NCI-H524 treated with DMSO at 0.1 percent for 48 hours (cell line): Measurements from ENCODE around the gene LRP10.
A peak's percentile ranks its signal among the peaks of the same experiment; 100 is the strongest.
"Not testable (repeated sequence)": the region's sequence is repeated elsewhere in the genome, so short reads cannot be mapped to it uniquely, and the experiment has no call there.

ENCODE experiments used
- DNase-seq: peaks from one replicate; lab custom pipeline; 2025; lab: John Stamatoyannopoulos, UW

The LRP10 gene, protein sequence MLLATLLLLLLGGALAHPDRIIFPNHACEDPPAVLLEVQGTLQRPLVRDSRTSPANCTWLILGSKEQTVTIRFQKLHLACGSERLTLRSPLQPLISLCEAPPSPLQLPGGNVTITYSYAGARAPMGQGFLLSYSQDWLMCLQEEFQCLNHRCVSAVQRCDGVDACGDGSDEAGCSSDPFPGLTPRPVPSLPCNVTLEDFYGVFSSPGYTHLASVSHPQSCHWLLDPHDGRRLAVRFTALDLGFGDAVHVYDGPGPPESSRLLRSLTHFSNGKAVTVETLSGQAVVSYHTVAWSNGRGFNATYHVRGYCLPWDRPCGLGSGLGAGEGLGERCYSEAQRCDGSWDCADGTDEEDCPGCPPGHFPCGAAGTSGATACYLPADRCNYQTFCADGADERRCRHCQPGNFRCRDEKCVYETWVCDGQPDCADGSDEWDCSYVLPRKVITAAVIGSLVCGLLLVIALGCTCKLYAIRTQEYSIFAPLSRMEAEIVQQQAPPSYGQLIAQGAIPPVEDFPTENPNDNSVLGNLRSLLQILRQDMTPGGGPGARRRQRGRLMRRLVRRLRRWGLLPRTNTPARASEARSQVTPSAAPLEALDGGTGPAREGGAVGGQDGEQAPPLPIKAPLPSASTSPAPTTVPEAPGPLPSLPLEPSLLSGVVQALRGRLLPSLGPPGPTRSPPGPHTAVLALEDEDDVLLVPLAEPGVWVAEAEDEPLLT

DNA sequence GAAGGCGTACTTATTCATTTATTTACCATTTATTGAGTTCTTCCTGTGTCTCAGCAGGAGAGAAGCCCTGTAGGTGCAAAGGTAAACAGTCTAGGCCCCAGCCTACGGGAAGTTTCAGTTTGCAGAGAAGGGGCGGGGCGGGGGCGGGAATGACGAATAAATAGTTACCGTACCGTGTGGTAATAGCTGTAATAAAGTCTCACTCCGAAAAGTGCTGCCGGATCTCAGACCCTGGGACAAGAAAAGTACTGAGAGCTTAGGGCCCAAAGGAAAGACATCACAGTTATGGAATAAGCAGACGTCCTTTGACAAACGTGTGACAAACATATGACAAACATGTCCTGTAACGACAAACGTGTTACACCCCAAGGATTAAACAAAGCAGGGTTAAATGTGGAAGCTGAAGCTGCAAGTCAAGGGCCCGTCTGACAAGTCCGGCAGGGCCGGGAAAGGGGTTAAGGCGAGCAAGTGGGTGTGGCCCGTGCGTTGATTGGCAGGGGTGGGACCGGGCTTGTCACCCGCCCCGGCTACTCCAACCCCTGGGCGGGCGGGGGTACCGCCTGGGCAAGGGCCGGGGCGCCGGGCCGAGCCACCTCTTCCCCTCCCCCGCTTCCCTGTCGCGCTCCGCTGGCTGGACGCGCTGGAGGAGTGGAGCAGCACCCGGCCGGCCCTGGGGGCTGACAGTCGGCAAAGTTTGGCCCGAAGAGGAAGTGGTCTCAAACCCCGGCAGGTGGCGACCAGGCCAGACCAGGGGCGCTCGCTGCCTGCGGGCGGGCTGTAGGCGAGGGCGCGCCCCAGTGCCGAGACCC, at the start of gene LRP10:
Gene LRP10, plus strand, starts transcription at position 517 of the 809 bp plus-strand sequence. CDS start 564 bp downstream, outside the sequence.
- DNase-seq: peak; percentile 49

DNA sequence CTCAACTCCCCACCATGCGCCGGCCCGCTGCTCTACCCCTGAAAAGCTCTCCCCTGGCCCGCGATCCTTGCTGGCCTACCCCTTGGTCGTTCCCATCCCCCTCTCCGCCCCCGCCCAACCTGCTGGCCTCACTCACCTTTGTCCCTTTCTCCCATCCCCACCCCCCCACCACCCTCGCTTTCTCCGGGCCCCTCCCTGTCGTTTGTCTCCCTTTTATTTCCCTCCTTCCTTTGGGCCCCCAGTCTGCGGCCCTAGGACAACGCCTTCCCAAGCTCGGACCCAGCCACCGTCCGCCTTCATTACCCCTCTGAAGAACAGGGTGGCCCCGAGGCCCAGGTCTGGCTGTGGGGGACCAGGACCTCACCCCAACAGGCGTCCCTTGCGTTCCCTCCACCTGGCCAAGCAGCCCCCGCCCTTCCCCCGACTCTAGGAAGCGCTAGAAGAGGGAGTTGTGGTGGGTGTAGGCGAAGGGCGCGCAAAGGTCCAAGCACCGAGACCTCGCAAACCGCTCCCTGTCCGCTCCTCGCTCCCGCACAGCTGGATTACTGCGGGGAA, 49.4 kb upstream of the LRP10 start:
- no peak for DNase-seq

DNA sequence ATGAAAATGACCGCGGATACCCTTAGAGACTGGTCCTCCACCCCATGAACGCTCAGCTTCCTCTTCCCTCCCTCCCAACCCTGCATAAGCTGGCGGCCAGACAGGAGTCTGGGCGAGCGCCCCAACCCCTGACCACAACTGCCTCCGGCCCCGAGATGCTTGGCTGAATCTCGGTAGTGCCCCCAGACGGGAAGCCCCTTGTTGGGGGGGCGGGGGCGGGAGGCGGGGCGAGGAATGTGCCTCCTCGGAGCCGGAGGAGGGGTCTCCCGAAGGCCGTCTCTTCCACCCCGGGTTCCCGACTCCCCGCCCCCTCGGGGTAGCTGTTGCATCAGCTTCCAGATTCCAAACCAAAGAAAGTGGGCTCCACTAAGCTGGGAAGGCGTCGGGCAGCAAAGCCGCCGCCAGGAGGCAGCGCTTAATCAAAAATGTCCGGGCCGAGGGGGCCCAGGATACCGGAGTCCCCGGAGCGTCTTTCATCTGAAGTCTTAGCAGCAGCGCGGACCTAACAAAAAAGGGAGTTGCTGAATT, 48.9 kb upstream of the LRP10 start:
- DNase-seq: peak; percentile 70

DNA sequence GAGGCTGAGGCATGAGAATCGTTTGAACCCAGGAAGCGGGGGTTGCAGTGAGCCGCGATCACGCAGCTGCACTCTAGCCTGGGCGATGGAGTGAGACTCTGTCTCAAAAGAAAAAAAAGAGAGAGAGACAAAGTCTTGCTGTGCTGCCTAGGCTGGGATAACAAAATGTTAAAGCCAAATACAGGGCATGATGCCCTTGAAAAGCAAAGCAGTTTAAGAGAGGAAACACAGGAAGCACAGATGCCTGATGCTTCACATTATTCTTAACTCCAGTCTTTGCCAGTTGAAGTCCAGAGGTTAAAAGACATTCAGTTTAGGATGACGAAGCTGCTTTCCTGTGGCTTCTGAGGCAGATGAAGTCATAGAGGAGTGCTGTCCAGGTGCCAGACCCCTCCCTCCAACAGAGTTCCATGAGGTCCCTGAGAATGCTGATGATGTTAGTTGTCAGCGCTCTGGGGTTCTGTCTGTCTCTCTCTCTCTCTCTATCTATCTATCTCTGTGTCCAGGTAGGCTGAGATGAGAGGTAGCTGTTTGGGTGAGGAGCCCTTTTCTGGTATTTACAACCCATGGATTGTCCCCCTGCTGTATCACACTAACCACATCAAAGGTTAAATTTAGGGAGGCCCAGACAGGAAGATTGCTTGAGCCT, 46.7 kb upstream of the LRP10 start:
- no peak for DNase-seq

DNA sequence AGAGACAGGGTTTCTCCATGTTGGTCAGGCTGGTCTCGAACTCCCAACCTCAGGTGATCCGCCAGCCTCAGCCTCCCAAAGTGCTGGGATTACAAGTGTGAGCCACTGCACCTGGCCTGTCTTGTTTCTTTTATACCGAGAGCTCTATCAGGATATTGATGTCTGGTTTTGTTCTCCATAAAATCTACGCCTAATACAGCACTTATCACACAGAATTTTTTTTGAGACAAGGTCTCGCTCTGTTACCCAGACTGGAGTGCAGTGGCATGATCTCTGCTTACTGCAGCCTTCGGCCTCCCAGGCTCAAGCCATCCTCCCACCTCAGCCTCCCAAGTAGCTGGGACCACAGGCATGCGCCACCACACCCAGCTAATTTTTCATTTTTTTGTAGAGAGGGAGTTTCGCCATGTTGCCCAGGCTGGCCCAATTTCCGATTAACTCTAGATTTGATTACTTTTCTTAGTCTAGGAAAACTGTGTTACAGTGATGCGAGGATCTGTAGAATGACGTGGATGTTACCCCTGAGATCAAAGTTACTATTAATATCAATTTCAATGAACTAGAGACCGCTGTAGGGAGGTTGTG, 42.4 kb upstream of the LRP10 start:
- not testable (repeated sequence) for DNase-seq

DNA sequence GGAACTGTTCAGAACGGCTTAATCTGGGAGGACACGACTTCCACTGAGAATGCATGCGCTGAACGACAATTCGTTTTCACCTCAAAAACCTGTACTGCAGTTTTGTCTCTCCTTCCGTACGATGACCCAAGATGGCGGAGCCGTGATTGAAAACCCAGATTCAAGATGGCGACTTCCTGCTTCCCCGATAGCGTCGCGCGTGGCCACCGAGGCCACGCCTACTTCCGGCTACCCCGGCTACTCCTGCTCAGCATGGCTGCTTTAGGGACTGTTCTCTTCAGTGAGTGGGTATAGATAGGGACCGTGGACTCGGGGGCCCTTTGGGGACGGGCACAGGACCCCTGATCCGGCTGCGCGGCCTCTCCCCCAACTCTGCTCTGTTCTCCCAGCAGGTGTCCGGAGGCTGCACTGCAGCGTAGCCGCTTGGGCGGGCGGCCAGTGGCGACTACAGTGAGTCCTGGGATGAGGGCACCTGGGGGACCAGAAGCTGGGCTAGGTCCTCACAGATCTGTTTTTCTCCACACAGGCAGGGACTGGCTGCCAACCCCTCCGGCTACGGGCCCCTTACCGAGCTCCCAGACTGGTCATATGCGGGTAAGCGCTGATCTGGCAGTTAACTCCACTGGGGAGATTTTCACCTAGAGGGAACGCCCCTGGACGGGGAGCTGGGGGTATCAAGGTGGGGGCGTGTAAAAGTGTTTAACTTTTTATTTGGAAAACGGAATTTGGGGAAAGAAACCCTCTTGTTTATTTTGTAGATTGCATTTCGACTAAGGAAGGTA, 41.7 kb upstream of the LRP10 start, which contains the start of gene MRPL52:
Gene MRPL52, plus strand, starts transcription at position 227 of the 782 bp plus-strand sequence. Its CDS starts 26 bp downstream, at position 253.
- DNase-seq: peak; percentile 85

DNA sequence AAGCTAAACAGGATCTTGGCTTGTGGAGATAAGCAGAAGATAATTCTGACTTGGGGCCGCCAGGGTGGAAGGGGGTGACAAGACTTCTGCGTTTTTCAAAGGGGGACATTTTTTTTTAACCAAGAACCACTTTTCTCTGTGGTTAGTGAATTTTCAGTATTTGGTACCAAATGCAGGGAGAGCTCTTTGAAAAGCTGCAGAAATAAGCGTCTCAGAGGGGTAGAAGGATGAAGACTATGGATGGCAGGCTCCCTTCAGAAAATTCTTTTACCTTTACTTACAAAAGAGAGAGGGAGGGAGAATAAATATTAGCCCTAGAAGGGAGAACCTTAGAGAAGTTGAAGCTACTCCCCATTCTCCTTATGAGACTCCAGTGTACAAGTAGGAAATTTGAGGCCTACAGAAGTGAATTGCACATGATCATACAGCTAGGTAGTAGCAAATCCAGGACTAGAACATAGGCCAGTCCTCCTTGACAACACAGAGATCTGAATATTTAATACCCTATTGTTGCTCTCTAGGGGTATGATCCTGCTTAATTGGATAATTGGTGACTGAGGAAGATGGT, 41.0 kb upstream of the LRP10 start:
- DNase-seq: no peak

DNA sequence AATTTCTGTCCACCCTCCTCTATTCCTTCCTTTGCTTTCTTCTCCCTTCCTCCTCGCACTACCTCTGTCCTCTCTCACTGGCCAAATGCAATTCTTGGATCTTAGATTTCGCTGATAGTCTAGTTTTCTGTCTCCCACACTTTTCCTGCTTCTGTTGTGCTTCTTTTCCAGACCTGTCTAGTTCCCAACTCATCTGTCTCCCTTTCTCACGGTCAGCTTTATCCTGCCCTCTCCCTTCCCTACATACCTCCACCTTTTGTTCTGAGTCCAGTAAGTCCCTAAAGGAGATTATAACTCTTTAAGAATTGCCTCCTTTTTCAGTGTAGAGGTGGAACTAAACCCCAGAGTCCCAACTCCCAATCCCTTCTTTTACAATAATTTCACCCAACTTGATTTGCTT, 36.0 kb upstream of the LRP10 start:
- DNase-seq: no peak

DNA sequence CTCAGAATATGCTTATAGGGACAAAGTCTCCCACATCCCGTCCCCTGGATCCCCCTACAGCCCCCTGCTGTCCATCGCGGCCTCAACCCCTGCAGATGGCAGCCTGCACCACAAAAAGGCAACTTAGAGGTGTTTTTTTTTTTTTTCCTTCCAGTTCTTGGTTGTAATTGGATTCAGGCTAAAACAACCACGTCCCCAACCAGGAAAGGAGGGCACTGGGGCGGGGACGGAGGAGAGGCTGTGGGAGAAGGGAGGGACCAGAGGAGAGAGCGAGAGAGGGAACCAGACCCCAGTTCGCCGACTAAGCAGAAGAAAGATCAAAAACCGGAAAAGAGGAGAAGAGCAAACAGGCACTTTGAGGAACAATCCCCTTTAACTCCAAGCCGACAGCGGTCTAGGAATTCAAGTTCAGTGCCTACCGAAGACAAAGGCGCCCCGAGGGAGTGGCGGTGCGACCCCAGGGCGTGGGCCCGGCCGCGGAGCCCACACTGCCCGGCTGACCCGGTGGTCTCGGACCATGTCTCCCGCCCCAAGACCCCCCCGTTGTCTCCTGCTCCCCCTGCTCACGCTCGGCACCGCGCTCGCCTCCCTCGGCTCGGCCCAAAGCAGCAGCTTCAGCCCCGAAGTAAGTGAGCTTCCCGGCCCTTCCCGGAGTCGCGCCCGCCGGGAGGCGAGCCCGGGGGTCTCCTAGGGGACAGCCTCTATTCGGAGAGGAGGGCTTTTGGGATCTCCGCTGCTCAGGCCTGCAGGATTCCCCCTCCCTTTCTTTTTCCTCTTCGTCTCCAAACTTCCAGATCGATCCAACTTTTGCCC, 35.0 kb upstream of the LRP10 start, which contains the start of gene MMP14:
Gene MMP14, plus strand, starts transcription at position 285 of the 813 bp plus-strand sequence. Its CDS starts 233 bp downstream, at position 518.
- DNase-seq: no peak

DNA sequence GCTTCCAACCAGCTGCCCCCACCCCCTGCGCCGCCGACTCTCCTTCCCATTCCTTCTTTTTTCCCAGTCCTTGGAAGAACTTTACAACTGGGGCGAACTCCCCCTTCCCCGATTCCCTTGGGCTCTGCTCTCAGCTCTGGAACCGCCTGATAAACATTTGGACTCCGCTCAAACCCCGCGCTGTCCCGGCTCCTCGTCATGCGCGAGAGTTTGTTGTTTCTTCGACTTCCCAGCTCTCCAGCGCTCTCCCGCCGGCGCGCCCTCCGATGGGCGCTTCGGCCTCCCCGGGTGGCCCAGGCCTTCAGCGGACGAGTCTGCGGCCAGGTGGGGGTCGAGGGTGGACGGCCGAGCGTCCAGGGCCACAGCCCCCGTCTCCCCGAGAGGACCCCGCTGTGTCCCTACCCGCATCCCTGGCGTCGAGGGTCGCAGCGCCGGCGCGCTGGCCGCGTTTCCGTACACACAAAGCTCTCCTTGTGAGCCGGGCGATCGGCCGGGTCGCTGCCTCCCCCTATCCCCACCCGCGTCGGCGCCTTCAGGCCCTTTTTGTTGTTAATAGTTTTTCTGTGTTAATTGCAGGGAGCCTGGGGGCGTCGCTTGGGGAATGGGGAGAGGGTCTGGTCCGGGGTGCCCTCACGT, 34.3 kb upstream of the LRP10 start:
- DNase-seq: no peak

DNA sequence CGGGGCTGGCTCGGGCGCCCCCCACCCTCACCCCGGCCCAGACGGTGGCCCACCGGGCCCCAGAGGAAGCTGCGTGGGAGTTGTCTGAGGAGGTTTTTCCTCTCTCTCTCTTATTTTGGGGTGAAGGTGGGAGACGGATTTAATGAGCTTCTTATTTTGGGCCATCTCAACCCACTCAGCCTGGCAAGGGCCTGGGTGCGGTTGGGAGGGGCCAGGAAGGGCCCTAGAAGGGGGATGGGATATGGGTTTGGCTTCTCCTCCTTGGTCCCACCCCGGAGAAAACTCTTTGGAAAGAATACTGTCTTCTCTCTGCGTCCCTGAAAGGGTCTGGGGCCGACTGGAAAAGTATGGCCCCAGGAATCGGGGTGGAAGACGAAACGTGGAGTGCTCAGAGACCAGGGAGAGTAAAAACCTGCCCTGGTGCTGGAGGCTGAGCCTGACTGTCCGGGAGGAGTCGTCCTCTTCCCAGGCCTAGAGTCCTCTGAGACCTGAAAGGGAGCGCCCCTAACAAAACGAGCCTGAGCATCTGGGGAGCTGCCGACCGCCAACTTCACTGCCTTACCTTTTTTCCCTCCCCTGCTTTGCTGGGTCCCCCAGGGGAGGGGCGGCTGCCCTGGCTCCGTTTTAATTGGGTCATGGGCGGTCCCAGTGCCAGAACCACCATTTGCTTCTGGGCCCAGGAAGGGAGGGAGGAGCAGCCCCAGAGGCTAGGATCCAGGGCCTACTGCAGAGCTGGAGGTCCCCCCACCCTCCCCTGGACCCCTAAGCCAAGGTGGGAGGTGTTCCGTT, 33.6 kb upstream of the LRP10 start:
- no peak for DNase-seq

DNA sequence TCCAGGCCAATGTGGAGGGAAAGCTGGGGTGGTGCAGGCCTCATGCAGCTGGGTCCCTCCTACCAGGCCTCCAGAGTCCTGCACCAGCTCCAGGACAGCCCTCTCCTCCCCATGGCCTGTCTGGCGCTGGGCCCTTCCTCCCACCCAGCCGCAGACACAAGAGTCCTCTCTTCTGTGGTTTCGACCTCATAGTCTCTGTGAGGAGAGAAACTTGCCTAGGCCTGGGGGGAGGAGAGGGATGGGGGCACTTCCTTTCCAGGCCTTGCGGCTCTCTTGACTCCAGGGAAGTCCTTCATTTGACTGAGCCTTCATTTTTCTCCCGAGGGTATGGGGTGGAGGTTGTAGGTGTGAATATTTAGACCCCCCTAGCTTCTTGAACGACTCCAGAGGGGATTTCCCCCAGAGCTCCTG, 32.9 kb upstream of the LRP10 start:
- DNase-seq: no peak

DNA sequence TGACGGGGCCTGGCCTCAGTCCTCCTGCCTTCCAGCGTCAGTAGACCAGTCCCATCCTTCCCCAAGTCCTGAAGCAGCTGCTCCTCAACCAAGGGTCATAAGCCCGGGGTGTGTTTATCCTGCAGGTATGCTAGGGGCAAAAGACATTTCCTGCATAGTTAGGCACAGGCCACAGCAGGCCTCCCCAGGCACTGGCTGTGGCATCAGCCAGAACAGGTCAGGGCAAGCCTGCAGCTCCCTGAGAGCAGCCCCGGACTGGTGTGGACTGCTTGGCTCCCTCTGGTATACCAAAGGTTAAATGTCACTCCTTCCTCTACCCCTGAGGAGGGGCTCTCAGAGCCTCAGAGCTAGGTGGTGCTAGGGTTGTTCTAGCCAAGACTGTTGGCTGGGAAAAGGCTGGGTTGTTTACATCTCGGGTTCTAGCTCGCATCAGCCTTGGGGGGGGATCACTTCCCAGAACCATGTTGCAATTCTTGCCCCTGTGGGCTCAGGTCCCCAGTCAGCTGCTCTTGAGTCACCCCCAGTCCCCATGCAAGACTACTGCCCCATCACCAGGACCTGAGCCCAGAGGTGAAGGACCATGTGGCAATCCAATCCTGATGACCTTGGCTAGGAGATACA, 32.3 kb upstream of the LRP10 start:
- DNase-seq: no peak

DNA sequence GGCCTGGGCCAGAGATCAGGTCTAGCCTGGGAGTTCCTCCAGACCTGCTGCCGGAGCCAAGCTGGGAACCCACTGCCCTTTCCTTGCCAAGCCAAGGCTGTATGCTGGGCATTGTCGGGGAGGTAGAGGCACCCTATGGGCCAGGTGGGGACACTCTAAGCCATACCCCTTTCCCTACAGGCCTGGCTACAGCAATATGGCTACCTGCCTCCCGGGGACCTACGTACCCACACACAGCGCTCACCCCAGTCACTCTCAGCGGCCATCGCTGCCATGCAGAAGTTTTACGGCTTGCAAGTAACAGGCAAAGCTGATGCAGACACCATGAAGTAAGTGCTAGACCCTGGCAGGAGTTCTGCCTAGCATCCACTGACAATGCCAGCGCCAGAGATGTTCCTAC, 30.2 kb upstream of the LRP10 start:
- DNase-seq: no peak

DNA sequence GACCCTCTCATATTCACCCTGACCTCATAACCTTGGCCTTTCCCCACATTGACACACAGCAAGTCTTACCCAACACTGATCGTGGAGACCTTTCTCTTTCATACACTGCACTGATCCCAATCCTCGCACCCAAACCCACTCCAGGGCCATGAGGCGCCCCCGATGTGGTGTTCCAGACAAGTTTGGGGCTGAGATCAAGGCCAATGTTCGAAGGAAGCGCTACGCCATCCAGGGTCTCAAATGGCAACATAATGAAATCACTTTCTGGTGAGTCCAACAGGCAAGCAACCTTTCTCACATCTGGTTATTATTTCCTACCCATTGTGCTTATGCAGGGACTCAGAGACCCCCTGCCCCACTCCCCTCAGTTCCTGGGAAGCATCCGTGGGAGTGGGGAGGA, 29.8 kb upstream of the LRP10 start:
- no peak for DNase-seq

DNA sequence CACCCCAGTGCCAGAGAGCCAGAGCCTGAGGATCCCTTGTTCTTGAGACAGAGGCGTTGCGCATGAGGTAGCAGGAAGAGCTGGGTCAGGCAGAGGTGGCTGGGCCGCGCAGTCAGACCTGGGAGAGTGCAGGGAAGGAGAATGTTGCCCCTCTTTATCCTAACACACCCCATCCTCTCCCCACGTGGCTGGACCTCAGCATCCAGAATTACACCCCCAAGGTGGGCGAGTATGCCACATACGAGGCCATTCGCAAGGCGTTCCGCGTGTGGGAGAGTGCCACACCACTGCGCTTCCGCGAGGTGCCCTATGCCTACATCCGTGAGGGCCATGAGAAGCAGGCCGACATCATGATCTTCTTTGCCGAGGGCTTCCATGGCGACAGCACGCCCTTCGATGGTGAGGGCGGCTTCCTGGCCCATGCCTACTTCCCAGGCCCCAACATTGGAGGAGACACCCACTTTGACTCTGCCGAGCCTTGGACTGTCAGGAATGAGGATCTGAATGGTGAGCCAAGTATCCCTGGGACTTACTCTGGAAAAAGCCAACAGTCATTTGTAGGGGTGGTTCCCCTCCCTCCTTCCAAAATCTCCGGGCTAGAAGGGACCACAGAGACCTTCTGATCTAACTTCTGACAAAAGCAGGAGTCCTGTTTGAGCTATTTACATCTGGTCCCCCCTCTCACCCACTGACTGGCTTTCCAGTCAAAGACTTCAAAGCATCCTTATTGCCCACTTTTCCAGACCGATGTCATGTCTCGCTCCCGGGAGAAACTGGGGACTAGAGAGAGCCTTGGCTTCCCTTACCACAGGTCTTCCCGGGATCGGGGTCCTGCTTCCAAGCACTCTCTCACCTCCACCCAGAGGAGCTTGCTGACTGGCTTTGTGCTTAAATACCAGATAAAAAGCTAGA, 29.1 kb upstream of the LRP10 start:
- no peak for DNase-seq
